Activated CD8-positive, alpha-beta memory T cell treated with anti-CD3 and anti-CD28 coated beads for 24 hours (primary cell): ENCODE results near the gene NPPA.
"Not testable (repeated sequence)": the region's sequence is repeated elsewhere in the genome, so short reads cannot be mapped to it uniquely, and the experiment has no call there.

Experiments
- DNase-seq: peaks from one replicate; pipeline ENCODE4 v3.0.0-alpha.2; 2020

NPPA gene

DNA sequence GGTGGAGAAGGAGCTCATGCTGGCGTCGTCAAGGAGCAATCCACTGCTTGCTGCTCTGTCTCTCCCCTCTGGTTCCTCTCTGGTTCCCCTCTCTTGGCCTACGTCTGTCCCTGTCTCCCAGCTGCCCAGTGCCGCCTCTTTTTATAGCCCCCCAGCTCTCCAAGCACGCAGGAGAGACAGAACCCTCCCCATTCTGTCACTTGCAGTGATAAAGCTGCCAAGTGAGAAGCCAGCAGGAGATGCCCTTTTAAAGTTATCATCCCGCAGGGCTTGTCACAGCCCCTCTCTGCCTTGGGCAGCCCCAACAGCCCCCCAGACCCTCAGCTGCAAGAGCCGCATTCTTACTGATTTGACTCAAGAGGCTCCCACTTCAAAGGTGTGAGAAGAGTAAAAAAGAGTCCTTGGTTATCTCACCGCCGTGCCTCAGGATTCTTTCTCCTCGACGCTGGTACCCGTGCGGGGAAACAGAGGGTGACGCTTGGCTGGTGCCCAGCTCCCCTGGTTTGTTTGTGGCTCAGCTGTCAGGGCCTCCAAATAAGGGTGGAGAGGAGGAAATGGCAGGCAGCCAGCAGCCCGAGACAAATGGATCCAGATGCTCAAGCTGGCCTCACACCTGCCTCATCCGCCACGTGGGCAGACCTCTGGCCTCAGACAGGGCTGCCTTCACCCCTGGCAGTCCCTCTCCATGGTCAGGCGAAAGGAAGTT is at the start of gene NPPA:
Gene NPPA (minus strand): TSS at position 117 of the 706 bp plus-strand sequence. CDS start 99 bp downstream, at position 18.
- no peak for DNase-seq

DNA sequence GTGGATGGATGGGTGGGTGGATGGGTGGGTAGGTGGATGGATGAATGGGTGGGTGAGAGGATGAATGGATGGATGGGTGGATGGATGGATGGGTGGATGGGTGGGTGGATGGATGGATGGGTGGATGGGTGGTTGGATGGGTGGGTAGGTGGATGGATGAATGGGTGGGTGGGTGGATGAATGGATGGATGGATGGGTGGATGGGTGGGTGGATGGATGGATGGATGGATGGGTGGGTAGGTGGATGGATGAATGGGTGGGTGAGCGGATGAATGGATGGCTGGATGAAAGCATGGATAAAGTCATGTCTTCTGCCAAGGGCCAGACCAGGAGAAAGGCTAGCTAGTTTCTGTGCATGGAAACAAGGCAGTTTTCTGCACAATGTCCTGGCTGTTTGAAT is 46.9 kb upstream of the NPPA start:
- DNase-seq, result not testable (repeated sequence)

DNA sequence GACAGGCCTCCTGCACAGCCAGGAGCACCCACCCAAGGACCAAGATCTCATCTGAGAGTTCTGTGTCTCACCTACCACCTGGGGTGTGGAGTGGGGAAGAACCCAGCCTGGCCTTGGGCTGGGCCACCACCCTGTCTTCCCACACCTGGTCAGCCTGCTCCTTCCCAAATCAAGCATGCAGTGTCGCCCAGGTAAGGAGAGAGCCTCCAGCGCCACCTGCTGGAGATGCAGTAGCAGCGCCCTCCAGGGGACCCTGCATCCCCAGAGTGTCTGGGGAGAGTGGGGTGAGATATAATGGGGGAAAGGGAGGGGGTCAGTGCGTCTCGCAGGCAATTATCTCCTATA is 46.3 kb upstream of the NPPA start:
- peak; percentile 89 for DNase-seq

DNA sequence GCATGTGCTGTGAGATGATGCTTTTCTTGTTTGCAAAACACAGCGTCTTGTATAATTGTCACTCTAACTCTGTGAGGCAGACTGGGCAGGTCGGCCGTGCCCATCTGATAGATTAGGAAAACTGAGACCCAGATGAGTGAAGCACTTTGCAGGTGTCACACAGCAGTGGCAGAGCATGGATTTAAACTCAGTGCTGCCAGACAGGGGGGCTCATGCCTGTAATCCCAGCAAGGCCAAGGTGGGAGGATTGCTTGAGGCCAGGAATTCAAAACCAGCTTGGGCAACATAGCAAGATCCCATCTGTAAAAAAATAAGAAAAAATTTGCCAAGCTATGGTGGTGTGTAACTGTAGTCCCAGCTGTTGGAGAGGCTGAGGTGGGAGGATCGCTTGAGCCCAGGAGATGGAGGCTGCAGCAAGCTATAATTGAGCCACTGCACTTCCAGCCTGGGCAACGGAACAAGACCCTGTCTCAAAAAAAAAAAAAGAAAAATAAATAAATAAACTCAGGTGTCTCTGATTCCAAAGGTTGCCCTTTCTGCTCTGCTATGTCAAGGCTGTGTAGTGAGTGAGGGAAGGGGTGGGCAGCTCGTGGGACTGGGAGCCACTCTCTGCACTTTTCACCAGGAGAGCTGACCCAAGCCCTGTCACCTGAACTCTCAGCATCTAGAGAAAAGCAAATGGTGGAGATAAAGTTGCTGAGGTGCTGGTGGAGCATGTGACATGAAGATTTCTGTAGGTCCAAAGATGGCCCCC is 44.0 kb upstream of the NPPA start:
- no peak for DNase-seq

DNA sequence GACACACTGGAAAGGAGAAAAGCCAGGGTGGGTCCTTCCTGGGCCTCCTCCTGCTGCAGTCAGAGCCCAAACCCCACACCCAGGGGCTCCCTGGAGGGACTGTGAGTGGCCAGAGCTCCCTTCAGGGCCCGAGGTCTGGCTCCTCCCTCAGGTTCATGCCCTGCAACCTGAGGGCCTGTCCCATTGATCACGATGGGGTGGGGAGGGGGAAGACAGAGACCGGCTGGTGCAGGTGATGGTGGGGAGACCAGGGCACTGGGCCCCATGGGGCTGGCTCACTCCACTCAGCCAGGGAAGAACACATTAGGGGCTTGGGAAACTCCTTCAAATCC is 41.3 kb upstream of the NPPA start:
- no peak for DNase-seq

DNA sequence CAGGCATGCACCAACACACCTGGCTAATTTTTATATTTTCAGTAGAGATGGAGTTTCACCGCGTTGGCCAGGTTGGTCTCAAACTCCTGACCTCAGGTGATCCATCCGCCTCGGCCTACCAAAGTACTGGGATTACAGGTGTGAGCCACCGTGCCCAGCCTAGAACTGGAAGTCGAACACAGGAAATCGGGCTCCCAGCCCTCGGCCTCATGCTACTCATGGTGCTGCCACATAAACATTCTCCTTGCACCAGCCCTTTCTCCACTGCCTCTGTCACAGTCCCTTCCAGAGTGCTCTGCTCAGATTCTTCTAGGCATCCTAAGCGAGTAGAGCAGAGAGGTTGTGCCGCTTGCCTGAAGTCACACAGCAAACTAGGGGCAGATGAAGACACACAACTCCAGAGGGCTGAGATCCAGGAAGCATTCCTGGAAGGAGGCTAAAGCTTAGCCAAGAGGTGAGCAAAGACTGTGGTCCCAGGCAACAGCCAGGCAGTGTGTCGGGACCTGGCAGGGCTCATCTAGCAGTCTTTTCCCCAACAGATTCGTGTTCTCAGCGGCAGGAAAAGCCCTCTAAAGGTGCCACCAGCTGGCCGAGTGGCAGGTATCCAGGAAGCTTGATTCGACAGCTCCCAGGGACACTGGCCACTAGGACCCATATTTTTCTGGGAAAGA is 40.8 kb upstream of the NPPA start:
- DNase-seq, result no peak

DNA sequence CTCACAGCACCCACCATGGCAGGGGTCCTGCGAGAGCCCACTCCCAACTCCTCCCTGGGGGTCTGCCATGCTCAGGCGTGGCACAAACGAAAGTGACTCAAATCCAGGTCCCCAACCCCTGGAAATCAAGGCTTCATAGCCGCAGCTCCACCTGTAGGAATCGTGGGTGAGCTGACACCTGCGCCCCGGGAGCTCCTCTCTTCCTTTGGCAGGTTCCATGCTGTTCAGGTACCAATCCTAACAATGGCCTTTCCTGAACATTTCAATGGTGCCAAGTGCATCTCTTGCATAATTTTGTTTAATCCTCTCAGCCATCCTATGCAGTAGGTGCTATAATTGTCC is 40.1 kb upstream of the NPPA start:
- no peak for DNase-seq

DNA sequence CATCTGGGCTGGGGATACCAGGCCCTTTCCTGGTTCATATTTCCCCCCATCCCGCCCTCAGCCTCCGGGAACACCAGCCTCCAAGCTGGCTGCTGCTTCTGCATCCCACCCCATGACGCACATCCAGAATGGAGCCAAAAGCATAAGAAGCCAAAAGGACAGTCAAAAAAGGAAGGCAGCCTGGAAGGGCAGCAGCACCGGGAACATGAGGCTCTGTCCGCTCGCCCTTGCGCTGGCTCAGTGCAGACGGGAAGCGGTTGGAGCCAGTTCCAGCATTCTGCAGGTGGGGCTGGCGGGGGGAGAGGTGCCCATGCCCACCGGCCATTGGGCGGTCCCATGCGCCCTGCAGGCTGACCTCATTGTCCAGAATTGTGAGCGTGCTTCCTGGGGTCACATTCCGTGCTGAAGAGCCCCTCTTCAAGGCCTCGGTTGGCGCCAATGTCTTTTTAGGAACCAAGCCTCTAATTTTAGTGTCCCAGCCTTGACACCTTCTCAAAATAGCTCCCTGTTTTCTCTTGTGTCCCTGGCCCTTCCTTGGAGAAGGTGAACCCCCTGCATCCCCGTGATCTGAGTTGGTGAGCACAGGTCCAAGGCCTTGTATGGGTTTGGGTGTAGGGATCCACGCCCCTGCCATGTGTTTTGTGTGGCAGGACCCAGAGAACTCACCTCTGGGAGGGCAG is 39.5 kb upstream of the NPPA start:
- DNase-seq, result no peak

DNA sequence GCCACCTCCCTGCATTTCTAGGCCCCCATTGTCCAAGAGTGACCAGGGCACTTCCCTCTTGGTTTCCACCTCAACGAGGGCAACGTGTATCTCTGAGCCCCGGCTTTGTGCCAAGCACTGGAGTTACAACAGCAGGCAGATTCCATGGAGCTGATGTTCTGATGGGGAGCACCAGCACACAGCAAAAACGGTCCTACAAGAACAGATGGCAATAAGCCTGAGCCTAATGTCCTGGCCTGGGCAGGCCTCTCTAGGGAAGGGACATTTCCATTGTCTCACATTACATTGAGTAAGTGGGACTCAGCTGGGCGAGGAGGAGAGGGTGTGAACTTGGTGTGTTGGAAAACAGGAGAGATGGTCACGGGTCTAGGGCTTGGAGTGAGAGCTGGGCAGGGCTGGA is 38.3 kb upstream of the NPPA start:
- no peak for DNase-seq

DNA sequence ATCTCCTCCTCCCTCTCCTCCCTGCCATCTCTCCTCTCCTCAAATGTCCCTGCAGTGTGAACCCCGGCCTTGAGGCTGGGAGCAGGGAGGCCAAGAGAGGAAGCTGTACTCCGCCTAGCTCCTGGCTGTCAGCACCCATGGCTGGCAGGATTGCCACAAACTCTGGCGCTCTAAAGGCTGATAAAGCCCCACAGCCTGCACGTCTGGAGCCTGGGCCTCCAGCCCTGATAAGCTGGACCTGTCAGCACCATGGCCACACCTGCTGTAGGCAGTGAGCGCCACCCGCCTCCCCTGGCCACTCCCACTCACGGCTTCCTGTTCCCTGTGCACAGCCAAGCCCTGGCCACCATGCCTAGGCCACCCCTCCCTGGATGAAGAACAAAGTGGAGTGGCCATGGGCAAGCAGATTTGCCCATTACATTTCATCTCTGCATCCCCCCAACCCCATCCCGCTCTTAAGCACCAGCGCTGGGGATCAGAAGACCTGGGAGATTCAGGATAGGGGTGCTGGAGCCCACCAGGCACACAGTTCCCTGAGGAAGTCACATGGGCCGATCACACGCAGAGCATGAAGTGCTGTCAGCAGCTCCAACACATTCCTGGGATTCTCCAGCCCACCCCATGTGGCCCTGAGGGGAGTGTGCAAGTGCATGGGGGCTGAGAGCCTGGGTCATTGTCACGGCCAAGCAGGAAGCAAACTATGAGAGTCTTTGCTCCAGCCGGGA is 35.4 kb upstream of the NPPA start:
- DNase-seq, result no peak

DNA sequence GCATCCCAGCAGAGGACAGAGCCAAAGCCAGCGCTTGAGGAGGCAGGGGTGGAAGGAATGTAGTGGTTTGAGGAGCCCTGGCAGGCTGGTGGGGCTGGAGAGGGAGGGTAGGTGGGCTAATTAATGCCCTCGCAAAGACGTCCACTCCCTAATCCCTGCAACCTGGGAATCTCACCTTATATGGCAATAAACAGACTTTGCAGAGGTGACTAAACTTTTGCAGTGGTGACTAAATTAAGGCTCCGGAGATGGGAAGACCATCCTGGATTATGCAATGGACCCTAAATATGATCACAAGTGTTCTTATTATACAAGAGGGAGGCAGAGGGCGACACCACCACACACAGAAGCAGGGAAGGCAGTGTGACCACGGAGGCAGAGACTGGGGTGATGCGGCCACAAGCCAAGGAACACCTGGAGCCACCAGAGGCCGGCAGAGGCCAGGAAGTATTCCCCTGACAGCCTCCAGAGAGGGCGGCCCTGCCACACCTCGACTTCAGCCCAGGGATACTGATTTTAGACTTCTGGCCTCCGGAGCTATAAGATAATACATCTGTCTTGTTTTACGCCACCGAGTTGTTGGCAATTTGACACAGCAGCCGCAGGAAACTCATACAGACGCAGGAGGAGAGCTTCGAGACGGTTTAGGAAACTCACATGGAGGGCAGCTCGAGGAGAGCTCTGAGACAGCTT is 34.3 kb upstream of the NPPA start:
- no peak for DNase-seq

DNA sequence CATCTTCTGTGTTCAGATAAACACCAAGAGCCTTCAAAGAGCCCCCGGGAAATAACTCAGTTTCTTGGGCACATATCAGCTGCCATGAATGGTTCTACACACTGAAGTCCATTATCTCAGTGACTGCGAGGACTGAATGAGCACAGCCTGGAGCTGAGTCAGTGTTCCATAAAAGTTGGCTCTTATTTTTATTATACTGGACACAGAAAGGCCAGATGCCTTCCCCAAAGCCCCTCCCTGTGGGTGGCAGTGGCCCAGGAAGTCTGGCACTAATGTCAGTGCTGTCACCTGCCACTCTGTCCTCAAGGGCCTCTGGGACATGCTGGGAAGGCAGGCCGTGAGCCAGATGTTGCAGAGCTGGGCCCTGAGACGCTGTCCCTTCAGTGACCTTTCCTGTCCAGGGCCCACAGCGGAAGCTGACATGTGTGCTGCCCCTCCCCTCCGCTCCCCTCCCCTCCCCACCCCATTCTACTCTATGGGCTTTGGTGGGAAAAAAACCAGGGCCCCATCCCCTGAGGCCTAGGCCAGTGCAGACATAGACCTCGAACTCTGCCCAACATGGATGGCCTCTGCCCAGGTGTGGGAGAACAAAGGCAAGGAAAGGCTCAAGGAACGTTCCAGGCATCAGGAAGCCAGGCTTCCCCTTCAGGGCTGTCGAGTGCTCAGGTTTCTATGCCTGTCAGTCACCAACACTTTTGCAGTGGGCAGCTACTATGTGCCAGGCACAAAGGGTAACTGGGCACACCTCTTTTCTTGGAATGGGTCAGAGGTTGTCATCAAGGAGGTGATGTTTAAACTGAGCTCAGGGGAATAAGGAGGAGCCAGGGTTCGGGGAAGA is 33.5 kb upstream of the NPPA start:
- no peak for DNase-seq

DNA sequence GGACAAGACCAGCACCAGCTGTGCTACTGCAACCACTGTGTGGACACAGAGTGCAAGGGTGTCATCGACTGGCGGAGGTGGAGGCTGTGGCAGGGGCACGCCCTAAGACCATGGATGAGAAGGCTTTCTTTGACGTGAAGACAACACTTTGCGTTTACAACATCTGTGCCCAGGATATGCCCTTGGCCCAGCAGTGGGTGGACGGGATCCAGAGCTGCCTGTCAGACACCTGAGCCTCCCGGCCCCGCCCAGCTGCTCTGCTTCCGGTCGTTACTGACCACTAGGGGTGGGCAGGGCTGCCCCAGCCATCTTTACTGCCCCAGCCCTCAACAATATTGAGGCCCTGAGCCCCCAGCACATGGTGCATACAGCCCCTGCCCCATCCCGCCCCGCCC is 32.6 kb upstream of the NPPA start:
- DNase-seq, result no peak

DNA sequence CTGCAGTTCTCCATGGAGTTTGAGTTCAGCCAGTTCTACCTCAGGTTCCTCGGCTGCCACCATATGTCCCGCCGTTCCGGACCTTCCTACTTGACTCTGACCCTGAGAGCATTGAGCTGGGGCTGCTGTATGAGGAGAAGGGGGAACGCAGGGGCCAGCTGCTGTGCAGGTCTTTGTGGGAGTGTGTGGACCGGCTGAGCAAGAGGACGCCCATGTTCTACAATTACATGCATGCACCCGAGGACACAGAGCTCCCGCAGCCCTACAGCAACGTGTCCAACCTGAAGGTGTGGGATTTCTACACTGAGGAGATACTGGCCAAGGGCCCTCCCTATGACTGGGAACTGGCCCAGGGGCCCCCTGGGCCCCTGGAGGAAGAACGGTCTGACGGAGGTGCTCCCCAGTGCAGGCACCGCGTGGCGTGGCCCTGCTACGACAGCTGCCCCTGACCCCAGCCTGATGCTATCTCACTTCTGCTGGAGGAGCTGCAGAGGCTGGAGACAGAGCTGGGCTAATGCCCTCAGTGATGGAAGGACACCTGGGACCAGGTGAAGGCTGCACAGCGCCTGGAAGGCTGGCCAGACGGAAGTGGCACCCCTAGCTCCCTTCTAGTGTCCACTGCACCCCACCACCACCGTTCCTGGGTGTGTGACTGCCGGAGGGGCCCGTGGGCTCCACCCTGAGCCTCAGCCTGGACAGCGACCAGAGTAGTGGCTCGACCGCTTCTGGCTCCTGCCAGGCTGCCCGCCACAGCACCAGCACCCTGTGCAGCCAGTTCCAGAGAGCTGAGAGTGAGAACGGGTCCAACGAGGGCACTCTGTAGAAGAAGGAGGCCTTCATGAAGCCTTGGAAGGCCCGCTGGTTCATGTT is 32.0 kb upstream of the NPPA start:
- no peak for DNase-seq

DNA sequence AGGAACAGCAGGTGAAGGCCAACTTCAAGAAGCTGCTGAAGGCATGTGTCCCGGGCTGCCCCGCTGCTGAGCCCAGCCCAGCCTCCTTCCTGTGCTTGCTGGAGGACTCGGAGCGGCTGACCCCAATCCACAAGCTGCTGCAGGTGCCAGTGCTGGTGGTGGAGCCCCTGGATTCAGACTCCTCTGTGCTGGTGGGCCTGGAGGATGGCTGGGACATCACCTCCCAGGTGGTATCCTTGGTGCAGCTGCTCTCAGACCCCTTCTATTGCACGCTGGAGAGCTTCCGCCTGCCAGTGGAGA is 31.3 kb upstream of the NPPA start:
- DNase-seq, result no peak

DNA sequence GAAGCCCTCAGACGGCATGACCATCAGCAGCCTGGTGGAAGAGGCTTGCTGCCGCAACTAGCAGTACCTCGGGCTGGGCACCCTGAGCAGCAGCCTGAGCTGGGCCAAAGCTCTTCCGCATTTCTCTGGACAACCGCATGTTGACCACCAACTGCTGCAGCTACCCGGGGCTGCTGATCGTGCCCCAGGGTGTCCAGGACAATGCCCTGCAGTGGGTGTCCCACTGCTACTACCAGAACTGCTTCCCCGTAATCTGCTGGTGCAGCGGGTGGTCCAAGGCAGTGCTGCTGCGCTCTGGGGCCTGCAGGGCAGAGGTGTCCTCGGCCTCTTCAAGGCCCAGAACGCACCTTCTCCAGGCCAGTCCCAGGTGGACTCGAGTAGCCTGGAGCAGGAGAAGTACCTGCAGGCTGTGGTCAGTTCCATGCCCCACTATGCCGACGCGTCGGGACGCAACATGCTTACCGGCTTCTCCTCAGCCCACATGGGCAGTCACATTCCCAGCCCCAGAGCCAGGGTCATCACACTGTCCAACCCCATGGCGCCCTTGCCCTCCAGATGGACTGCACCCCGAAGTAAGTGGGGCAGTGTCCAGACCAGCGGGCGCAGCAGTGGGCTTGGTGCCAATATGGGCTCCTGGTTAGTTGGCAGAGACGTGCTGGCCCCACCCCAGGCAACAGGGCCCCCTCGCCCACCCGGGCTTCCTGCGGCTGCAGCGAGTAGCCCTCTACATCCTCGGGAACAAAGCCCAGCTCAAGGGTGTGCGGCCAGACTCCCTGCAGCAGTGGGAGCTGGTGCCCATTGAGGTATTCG is 30.7 kb upstream of the NPPA start:
- DNase-seq, result no peak

DNA sequence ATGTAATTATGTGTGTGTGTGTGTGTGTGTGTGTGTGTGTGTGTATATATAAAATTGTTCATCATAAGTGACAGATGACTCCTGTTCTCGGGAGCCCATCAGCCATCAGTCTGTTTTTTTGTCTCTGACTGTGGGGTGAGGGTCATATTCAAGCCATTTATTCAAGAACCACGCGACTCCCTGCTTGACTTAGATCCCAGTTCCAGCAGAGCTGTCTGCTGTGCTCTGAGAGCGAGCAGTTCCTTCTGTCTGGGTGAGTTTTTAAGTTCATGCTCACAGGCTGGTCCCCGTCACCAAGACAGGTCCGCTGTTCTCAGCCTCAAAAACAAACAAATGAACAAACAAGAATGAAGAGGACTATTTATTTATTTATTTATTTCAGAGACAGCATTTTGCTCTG is 29.5 kb upstream of the NPPA start:
- no peak for DNase-seq

DNA sequence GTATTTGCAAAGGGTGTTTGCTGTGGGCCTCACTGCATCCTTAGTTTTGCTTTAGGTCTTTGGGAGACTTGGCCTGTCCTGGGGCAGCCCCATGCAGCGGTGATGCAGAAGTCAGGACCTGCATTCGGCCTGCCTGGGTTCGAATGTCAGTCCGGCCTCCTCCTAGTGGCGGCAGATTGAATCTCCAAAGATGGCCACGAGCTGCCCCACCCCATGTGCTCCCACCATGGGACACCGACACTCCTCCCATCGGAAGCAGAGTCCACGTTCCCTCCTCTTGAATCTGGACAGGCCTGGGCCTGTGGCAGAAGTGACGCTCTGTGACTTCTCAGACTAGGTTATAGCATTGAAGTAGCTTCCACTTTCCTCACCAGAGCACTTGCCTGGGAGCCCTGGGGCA is 27.5 kb upstream of the NPPA start:
- no peak for DNase-seq

DNA sequence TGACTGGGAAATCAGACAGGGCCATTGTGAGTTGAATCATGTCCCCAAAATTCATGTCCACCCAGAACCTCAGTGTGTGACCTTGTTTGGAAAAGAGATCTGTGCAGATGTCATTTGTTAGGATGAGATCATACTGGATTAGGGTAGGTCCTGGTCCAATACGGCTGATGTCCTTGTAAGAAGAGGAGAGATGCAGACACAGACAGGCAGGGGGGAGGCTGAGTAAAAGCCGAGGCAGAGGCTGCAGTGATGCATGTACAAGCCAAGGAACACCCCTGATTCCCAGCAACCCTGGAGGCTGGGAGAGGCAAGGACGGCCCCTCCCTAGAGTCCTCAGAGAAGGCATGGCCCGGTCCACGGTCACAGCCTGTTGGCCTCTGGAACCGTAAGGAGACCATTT is 27.0 kb upstream of the NPPA start:
- DNase-seq, result no peak

DNA sequence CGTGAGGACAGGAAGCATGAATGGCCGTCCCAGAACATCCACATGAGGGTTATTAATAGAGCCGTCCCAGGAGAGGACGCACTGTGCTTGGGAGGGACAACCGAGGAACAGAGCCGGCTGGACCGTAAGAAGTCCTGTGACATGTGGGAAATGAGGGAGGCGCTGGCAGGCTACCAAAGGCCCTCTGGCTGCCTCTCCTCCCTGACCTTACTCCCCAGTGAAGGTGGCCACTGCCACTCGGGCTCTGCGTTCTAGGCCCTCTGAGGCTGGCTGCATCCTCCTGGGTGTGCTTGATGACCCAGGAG is 26.6 kb upstream of the NPPA start:
- no peak for DNase-seq
